Skeletal muscle tissue (tissue), 4 donors: Measurements from ENCODE around the gene BCORL1. TPM values are rescaled to one million over a fixed set of nuclear protein-coding genes. Genes with fewer than 3 reads are reported as not detected.

Source experiments
- H3K27ac ChIP-seq: one replicate; pipeline ENCODE4 v1.7.0; 2013; ENCODE audit warnings: mild to moderate bottlenecking, low read depth, low read length, inconsistent platforms
- H3K27me3 ChIP-seq, 3 donors: one replicate each; pipeline ENCODE4 v1.7.0; 2013; ENCODE audit warnings: low read length in 3 of 3; ENCODE audit not compliant: control insufficient read depth in 3 of 3, insufficient read depth in 3 of 3
- H3K36me3 ChIP-seq, 3 donors: one replicate each; pipeline ENCODE4 v1.7.0; 2013; ENCODE audit warnings: low read length in 3 of 3; ENCODE audit not compliant: control insufficient read depth in 3 of 3, insufficient read depth in 3 of 3
- H3K4me1 ChIP-seq, 3 donors: one replicate each; pipeline ENCODE4 v1.7.0; 2013; ENCODE audit warnings: low read length in 3 of 3, mild to moderate bottlenecking in 3 of 3; ENCODE audit not compliant: control insufficient read depth in 3 of 3, insufficient read depth in 3 of 3
- H3K4me3 ChIP-seq, 3 donors: one replicate each; pipeline ENCODE4 v1.7.0; 2013; ENCODE audit warnings: low read length in 3 of 3
- H3K9ac ChIP-seq, 3 donors: one replicate each; pipeline ENCODE4 v1.7.0; 2013; ENCODE audit warnings: low read length in 3 of 3, mild to moderate bottlenecking in 3 of 3, moderate library complexity in 2 of 3, low read depth in 1 of 3
- H3K9me3 ChIP-seq, 3 donors: one replicate each; pipeline ENCODE4 v1.7.0; 2013; ENCODE audit warnings: low read length in 3 of 3; ENCODE audit not compliant: control insufficient read depth in 3 of 3
- total RNA-seq: library from RNA; depleted of rRNA; stranded (reverse); fragments of >200 nt; gene quantifications from one replicate; pipeline ENCODE4 v1.2.3, GENCODE V29; 2014
- donor health status: Osteomylitis.

Gene BCORL1, protein sequence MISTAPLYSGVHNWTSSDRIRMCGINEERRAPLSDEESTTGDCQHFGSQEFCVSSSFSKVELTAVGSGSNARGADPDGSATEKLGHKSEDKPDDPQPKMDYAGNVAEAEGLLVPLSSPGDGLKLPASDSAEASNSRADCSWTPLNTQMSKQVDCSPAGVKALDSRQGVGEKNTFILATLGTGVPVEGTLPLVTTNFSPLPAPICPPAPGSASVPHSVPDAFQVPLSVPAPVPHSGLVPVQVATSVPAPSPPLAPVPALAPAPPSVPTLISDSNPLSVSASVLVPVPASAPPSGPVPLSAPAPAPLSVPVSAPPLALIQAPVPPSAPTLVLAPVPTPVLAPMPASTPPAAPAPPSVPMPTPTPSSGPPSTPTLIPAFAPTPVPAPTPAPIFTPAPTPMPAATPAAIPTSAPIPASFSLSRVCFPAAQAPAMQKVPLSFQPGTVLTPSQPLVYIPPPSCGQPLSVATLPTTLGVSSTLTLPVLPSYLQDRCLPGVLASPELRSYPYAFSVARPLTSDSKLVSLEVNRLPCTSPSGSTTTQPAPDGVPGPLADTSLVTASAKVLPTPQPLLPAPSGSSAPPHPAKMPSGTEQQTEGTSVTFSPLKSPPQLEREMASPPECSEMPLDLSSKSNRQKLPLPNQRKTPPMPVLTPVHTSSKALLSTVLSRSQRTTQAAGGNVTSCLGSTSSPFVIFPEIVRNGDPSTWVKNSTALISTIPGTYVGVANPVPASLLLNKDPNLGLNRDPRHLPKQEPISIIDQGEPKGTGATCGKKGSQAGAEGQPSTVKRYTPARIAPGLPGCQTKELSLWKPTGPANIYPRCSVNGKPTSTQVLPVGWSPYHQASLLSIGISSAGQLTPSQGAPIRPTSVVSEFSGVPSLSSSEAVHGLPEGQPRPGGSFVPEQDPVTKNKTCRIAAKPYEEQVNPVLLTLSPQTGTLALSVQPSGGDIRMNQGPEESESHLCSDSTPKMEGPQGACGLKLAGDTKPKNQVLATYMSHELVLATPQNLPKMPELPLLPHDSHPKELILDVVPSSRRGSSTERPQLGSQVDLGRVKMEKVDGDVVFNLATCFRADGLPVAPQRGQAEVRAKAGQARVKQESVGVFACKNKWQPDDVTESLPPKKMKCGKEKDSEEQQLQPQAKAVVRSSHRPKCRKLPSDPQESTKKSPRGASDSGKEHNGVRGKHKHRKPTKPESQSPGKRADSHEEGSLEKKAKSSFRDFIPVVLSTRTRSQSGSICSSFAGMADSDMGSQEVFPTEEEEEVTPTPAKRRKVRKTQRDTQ (N-terminal part only)
- total RNA-seq = 5.2 TPM

DNA sequence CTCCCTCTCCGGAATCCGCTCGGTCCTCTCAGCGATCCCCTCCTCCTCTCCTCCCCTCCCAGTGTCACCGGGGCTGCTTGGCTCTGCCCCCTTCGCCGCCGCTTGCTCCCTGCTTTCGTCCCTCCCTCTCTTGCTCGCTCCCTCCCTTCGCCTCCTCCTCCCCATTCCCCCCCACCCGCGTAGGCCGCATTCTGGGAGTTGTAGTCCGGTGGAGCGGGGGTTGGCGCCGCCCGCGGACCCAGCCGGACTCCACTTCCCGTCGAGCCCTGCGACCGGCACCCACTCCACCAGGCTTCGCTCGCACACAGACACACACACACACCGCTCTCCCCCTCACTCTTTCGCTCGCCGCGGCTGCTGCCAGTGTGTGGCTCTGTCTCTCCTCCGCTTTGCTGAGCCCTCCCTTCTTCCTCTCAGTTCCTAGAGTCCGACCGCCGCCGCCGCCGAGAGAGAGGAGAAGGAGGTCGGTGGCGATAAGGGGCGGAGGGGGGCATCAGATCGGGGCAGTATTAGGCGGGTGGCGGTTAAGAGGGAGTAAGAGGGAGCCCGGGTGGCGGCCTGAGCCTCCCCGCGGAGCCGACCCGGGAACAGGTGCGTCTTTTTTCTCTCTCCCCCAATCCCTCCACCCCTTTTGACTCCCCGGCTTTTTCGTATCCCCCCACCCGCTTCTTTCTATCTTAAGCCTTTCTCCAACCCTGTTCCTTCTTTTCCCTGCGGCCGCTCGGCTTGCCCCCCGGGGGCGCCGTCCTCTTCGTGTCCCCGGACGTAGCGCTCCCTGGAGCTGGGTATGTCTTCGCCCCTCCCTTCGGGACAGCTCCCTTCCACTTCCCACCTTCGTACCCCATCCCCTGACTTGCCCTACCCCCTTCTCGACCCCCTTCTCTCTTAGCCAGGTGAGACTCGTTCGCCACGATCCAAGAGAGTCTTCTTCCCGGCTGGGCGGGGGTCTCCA, at the start of gene BCORL1:
TSS of gene BCORL1 (plus strand) at position 336 of the 952 bp plus-strand sequence. CDS start 22,597 bp downstream, outside the sequence.
- H3K27ac ChIP-seq = no peak within 1 kb of the TSS
- peak within 1 kb of the TSS in 2 of 3 donors; percentile 56 to 69 for H3K9ac ChIP-seq
- peak within 1 kb of the TSS in 2 of 3 donors; percentile 71 to 72 for H3K4me3 ChIP-seq

DNA sequence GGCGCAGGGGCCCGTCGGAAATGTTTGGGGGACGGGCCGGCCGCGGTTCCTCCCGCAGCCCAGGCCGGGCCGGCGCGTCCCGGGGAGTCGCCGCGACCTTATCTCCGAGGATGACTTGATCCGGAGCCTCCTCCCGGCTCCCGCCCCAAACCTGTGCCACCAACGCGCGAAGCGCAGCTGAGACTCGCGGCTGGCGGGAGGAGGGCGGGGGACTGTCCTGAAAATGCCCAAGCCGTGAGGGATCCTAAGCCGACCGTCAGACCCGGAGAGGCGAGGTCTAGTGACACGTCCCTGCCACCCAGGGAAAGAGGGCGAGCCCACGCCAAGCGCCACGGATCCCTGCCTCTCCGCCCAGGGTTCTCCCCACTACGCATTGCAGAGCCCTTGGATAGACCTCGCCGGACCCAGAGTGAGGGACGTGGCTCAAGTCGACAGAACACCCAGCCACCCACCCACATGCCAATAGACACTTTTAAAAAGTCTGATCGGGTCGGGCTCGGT, 49.6 kb upstream of the BCORL1 start:
- Histone ChIP-seq H3K9ac (peak overlapping the region in 2 of 3 donors; percentile 61 to 71), H3K27ac (no peak overlapping the region)

More for the DNA sequence above, at the start of gene BCORL1:
- H3K9me3 ChIP-seq = no peaks in the 10 kb centered on the region
- peaks cover 3 to 4% (median 3%) of the 10 kb centered on the region in 3 donors for H3K4me1 ChIP-seq
- H3K27me3 ChIP-seq = no peaks in the 10 kb centered on the region
- no peaks in the 10 kb centered on the region for H3K36me3 ChIP-seq

DNA sequence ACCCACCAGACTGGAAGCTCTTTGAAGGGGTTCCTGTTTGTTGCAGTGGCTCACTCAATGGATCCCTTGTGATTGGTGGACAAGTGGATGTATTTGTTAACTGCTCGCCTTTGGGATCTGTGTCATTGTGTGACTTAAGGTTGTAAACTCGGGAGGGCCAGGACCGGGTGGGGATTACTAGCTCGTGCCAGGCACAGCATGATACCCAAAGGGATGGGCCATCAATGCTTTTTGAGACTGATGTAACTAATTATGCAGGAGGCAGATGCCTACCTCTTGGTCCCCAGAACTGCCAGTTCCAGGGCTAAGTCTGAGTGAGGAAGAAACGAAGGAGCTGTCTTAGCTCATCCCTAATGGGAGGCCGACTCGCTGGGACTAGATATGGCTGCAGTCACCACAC, 48.7 kb upstream of the BCORL1 start:
- no peak overlapping the region for H3K9ac ChIP-seq
- H3K4me3 ChIP-seq = no peak overlapping the region
- peaks cover 0 to 2% (median 0%) of the 10 kb centered on the region in 3 donors for H3K27me3 ChIP-seq
- H3K9me3 ChIP-seq = no peaks in the 10 kb centered on the region
- peaks cover 0 to 7% (median 2%) of the 10 kb centered on the region in 3 donors for H3K4me1 ChIP-seq
- peaks cover 0 to 5% (median 3%) of the 10 kb centered on the region in 3 donors for H3K36me3 ChIP-seq
- no peak overlapping the region for H3K27ac ChIP-seq

More for the DNA sequence above, 49.6 kb upstream of the BCORL1 start:
- H3K9me3 ChIP-seq = no peaks in the 10 kb centered on the region
- H3K4me3 ChIP-seq = peak overlapping the region in 2 of 3 donors; percentile 56 to 64
- H3K27me3 ChIP-seq = peaks cover 0 to 2% (median 0%) of the 10 kb centered on the region in 3 donors
- H3K36me3 ChIP-seq = peaks cover 0 to 6% (median 3%) of the 10 kb centered on the region in 3 donors
- peaks cover 0 to 7% (median 2%) of the 10 kb centered on the region in 3 donors for H3K4me1 ChIP-seq

DNA sequence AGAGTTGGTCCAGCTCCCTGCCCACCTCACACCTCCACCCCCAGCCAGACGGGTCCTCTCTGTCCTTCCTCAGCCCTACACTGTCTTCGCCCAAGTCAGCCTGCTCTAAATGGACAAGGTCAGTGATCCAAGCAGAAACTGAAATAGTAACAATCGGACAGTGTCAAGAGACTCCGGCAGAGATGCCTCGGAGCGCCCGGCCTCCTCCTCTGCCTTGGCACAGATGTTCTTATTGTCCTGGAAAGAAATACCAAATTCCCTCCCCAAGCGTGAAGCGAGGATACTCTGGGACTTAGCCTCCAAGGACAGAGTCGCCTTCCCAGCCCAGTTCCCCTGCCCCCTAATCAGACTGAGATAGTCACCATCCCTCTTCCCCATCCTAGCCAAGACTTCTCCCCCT, 48.0 kb upstream of the BCORL1 start:
- no peaks in the 10 kb centered on the region for H3K9me3 ChIP-seq
- H3K36me3 ChIP-seq = peaks cover 0 to 3% (median 0%) of the 10 kb centered on the region in 3 donors
- peaks cover 0 to 7% (median 2%) of the 10 kb centered on the region in 3 donors for H3K4me1 ChIP-seq
- H3K27me3 ChIP-seq = peaks cover 0 to 2% (median 0%) of the 10 kb centered on the region in 3 donors
- no peak overlapping the region for H3K27ac ChIP-seq
- no peak overlapping the region for H3K9ac ChIP-seq
- no peak overlapping the region for H3K4me3 ChIP-seq

DNA sequence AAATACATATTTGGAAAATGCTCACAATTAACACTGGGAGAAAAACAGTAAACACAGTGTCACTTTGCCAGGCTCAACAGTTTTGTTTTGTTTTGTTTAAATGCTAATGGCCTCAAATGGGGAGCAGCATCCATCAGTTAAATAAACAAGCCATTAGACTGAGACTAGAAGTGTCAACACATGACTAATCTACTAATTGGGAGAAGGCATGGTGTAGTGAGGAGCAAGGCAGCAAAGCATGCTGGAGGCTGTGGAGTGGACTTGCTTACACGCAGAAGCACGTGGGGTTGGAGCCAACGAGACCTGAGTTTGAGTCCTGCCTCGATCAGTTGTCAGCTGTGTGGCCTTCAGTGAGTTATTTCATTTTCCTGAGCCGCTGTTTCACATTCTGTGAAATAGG, 47.5 kb upstream of the BCORL1 start:
- no peaks in the 10 kb centered on the region for H3K36me3 ChIP-seq
- H3K9ac ChIP-seq = no peak overlapping the region
- H3K4me3 ChIP-seq = no peak overlapping the region
- peaks cover 0 to 7% (median 2%) of the 10 kb centered on the region in 3 donors for H3K4me1 ChIP-seq
- H3K9me3 ChIP-seq = no peaks in the 10 kb centered on the region
- no peak overlapping the region for H3K27ac ChIP-seq
- peaks cover 0 to 2% (median 0%) of the 10 kb centered on the region in 3 donors for H3K27me3 ChIP-seq

DNA sequence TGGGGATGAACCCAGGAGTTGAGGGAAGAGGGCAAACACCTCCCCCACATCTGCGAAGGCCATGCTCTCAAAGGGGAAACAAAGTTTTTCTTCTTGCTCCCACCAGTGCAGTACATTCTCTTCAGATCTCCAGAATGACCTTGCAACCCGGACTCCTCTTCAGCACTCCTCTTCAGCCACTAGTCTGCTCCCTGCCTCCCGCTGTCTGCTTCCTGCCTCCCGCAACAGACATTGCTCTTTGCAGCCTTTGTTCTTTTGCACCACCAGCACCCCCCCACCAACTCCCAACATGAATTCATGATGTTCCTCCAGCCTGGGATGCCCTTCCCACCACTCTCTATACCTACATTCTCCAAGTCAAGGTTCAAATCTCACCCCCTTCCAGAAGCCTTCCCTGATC, 44.4 kb upstream of the BCORL1 start:
- no peak overlapping the region for H3K4me3 ChIP-seq
- H3K27me3 ChIP-seq = peaks cover 0 to 2% (median 0%) of the 10 kb centered on the region in 3 donors
- no peak overlapping the region for H3K27ac ChIP-seq
- no peaks in the 10 kb centered on the region for H3K36me3 ChIP-seq
- H3K9ac ChIP-seq = no peak overlapping the region
- H3K4me1 ChIP-seq = peaks cover 0 to under 1% (median under 1%) of the 10 kb centered on the region in 3 donors
- no peaks in the 10 kb centered on the region for H3K9me3 ChIP-seq

DNA sequence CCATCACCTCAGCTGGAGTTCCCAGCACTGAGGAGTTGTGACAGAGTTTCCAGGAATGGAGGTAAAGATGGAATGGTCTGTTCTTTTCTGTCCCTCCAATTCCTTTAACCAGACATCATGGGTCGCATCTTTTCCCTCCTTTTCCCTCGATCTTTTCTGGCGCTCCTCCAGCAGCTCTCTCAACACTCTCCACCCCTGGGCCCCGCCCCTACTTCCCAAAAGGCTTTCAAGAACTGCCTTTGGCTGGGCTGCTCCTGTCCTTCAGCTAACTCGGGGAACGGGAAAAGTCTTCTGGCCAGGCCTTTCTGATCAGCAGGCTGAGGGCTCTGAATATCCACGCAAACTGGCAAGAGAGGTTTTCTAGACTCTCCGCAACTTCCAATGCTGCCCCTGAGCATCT, 42.4 kb upstream of the BCORL1 start:
- no peak overlapping the region for H3K27ac ChIP-seq
- H3K9ac ChIP-seq = no peak overlapping the region

DNA sequence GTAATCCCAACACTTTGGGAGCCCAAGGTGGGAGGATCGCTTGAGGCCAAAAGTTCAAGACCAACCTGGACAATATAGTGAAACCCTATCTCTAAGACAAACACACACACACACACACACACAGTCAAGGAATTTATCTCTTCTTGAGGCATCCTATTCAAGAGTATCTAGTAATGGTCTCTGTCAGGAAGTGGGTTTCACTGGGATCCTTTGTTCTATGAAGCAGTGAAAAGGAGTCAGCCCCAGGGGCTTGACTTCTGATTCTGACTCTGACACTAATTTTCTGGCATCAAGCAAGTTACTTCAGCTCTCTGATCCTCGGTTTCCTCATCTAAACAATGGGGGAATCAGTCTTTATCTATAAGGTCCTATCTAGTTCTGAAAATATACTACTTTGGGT, 41.7 kb upstream of the BCORL1 start:
- H3K9ac ChIP-seq = no peak overlapping the region
- no peak overlapping the region for H3K4me3 ChIP-seq
- H3K36me3 ChIP-seq = no peaks in the 10 kb centered on the region
- no peaks in the 10 kb centered on the region for H3K27me3 ChIP-seq
- no peak overlapping the region for H3K27ac ChIP-seq
- H3K4me1 ChIP-seq = no peaks in the 10 kb centered on the region
- no peaks in the 10 kb centered on the region for H3K9me3 ChIP-seq

More for the DNA sequence above, 42.4 kb upstream of the BCORL1 start:
- Histone ChIP-seq H3K4me1 (no peaks in the 10 kb centered on the region), H3K27me3 (peaks cover 0 to 2% (median 0%) of the 10 kb centered on the region in 3 donors), H3K36me3 (no peaks in the 10 kb centered on the region), H3K4me3 (no peak overlapping the region), H3K9me3 (no peaks in the 10 kb centered on the region)
